GM23338 (cell line): Measurements from ENCODE around the gene USP2. TPM values are rescaled to one million over a fixed set of nuclear protein-coding genes. Genes with fewer than 3 reads are reported as not detected.

ENCODE experiments used
- ATAC-seq: fragments of 200-7000 bp; cut with Tn5 transposase; 3 replicates; pipeline ENCODE4 v1.9.1; 2020
- DNase-seq: peaks from one replicate; pipeline ENCODE4 v3.0.0-alpha.2; 2015; ENCODE audit warnings: low spot score
- H2AFZ ChIP-seq: fragments of 200-600 bp; sonication (generic); 2 replicates; pipeline ENCODE4 v1.8.0; 2016; ENCODE audit warnings: antibody characterized with exemption, mild to moderate bottlenecking, moderate library complexity
- H3F3A ChIP-seq: fragments of 200-600 bp; sonication (generic); replicated peaks from 2 replicates; pipeline ENCODE4 v1.8.0; 2017; ENCODE audit warnings: antibody characterized with exemption, mixed run types, low read depth
- H3K27ac ChIP-seq: fragments of 200-600 bp; sonication (generic); 2 replicates; pipeline ENCODE4 v1.6.1; 2016; ENCODE audit warnings: low read depth
- H3K27me3 ChIP-seq: fragments of 200-600 bp; sonication (generic); 2 replicates; pipeline ENCODE4 v1.8.0; 2016; ENCODE audit warnings: mild to moderate bottlenecking, mixed run types, moderate library complexity; ENCODE audit not compliant: insufficient read depth
- H3K36me3 ChIP-seq: fragments of 200-600 bp; sonication (generic); 2 replicates; pipeline ENCODE4 v1.8.0; 2016; ENCODE audit warnings: mild to moderate bottlenecking; ENCODE audit not compliant: insufficient read depth
- H3K4me1 ChIP-seq: fragments of 200-600 bp; sonication (generic); 2 replicates; pipeline ENCODE4 v1.8.0; 2016; ENCODE audit warnings: mild to moderate bottlenecking, moderate library complexity; ENCODE audit not compliant: insufficient read depth
- H3K4me2 ChIP-seq: fragments of 200-600 bp; sonication (generic); 2 replicates; pipeline ENCODE4 v1.7.1; 2017; ENCODE audit warnings: mixed run types
- H3K4me3 ChIP-seq: fragments of 200-600 bp; sonication (generic); 2 replicates; pipeline ENCODE4 v1.6.1; 2016; ENCODE audit warnings: mixed run types
- H3K79me2 ChIP-seq: fragments of 200-600 bp; sonication (generic); replicated peaks from 2 replicates; pipeline ENCODE4 v1.8.0; 2017; ENCODE audit warnings: mild to moderate bottlenecking; ENCODE audit not compliant: insufficient read depth
- H3K9me2 ChIP-seq: fragments of 200-600 bp; sonication (generic); 2 replicates; pipeline ENCODE4 v1.8.0; 2017; ENCODE audit not compliant: insufficient read depth
- H4K20me1 ChIP-seq: fragments of 200-600 bp; sonication (generic); replicated peaks from 2 replicates; pipeline ENCODE4 v1.8.0; 2017; ENCODE audit warnings: mild to moderate bottlenecking; ENCODE audit not compliant: insufficient read depth
- H3K27ac Mint-ChIP-seq: 2 replicates; pipeline ENCODE4 v1.8.0; 2020; ENCODE audit warnings: inconsistent platforms, mild to moderate bottlenecking, moderate library complexity, mixed read lengths
- H3K27me3 Mint-ChIP-seq: 3 replicates; pipeline ENCODE4 v1.8.0; 2022; ENCODE audit warnings: low read depth, mild to moderate bottlenecking, moderate library complexity, mixed read lengths, inconsistent platforms; ENCODE audit not compliant: insufficient read depth, poor library complexity
- H3K36me3 Mint-ChIP-seq: 3 replicates; pipeline ENCODE4 v1.8.0; 2021; ENCODE audit warnings: low read depth, mild to moderate bottlenecking, inconsistent platforms, moderate library complexity, mixed read lengths
- H3K4me1 Mint-ChIP-seq: 3 replicates; pipeline ENCODE4 v1.8.0; 2020; ENCODE audit warnings: mild to moderate bottlenecking, inconsistent platforms, mixed read lengths
- H3K4me3 Mint-ChIP-seq: 3 replicates; pipeline ENCODE4 v1.8.0; 2021; ENCODE audit warnings: moderate library complexity, mild to moderate bottlenecking, inconsistent platforms, mixed read lengths
- H3K9me3 Mint-ChIP-seq: 3 replicates; pipeline ENCODE4 v1.8.0; 2020; ENCODE audit warnings: moderate library complexity, mild to moderate bottlenecking, inconsistent platforms, mixed read lengths
- CREB1 ChIP-seq: fragments of 250-450 bp; sonication (Bioruptor Pico); IDR thresholded peaks from 2 replicates; pipeline ENCODE4 v1.5.0; 2020; ENCODE audit warnings: low read depth, mild to moderate bottlenecking, moderate library complexity
- EZH2 ChIP-seq: fragments of 200-600 bp; sonication (generic); IDR thresholded peaks from one replicate; pipeline ENCODE4 v1.8.0; 2017; ENCODE audit warnings: antibody characterized with exemption, mild to moderate bottlenecking, low read depth; ENCODE audit not compliant: unreplicated experiment
- NANOG ChIP-seq: IDR thresholded peaks from 2 replicates; pipeline ENCODE4 v1.6.1; 2016; ENCODE audit warnings: antibody characterized with exemption, borderline replicate concordance
- STAT1 ChIP-seq: IDR thresholded peaks from one replicate; pipeline ENCODE4 v1.6.1; 2016; ENCODE audit warnings: antibody characterized with exemption; ENCODE audit not compliant: unreplicated experiment
- ZNF114 ChIP-seq: fragments of 250-450 bp; sonication (Bioruptor Pico); IDR thresholded peaks from 2 replicates; pipeline ENCODE4 v1.5.0; 2020; ENCODE audit warnings: mild to moderate bottlenecking, moderate library complexity
- ZNF331 ChIP-seq: fragments of 250-450 bp; sonication (Bioruptor Pico); IDR thresholded peaks from 2 replicates; pipeline ENCODE4 v1.5.0; 2020; ENCODE audit warnings: low read depth, mild to moderate bottlenecking, moderate library complexity
- polyA plus RNA-seq: library from polyadenylated mRNA; unstranded; fragments of >200 nt; fragmentation: Nextera tagmentation; extraction: Ambion mirVana; gene quantifications from 2 replicates; pipeline ENCODE4 v1.2.1, GENCODE V29; 2016
- total RNA-seq: library from RNA; depleted of rRNA; stranded (reverse); fragments of >200 nt; shearing (Covaris generic); gene quantifications from 2 replicates; pipeline ENCODE4 v1.2.3, GENCODE V29; 2014
- TF ChIP-seq, protein P1 (sequence below): IDR thresholded peaks from 2 replicates; pipeline ENCODE4 v1.6.1; 2016; ENCODE audit warnings: antibody characterized with exemption
- TF ChIP-seq, protein P2 (sequence below), 2 experiments: fragments of 200-600 bp in 1 of 2; sonication (generic) in 1 of 2; conservative IDR thresholded peaks; 2 replicates each; pipeline versions ENCODE4 v1.5.1 to v1.6.1; 2016 to 2017; ENCODE audit warnings: antibody characterized with exemption in 2 of 2, low read depth in 2 of 2, mild to moderate bottlenecking in 2 of 2, moderate library complexity in 1 of 2
- TF ChIP-seq, protein P3 (sequence below): IDR thresholded peaks from one replicate; pipeline ENCODE4 v1.6.1; 2018; ENCODE audit warnings: antibody characterized with exemption; ENCODE audit not compliant: unreplicated experiment

USP2 gene
- total and polyA plus RNA-seq, 2 experiments from 2014 or later = 4.9 to 5.0 TPM

DNA sequence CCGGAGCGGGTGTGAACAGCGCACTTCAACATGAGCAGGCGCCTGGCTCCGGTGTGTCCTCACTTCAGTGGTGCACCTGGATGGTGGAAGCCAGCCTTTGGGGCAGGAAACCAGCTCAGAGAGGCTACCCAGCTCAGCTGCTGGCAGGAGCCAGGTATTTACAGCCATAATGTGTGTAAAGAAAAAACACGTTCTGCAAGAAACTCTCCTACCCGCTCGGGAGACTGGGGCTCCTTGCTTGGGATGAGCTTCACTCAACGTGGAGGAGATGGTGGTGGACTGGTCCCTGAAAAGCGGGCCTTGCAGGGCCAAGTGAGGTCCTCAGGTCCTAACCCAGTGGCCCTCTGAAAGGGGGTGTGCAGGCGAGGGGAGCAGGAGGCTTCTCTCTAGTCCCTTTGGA, 72.1 kb downstream of the USP2 start:
- Histone ChIP-seq H3K4me3 (no peak overlapping the region), H2AFZ (no peak overlapping the region), H3K9me2 (no peaks in the 10 kb centered on the region), H3K79me2 (no peaks in the 10 kb centered on the region), H3F3A (0 out of 2 replicates have a peak, but pooled peaks cover 4% of the 10 kb centered on the region), H3K4me2 (no peak overlapping the region), H3K27ac (no peak overlapping the region), H3K4me1 (peaks cover 14% of the 10 kb centered on the region; the same call in 1 of the 2 replicates), H4K20me1 (peaks cover 11% of the 10 kb centered on the region), H3K27me3 (no peaks in the 10 kb centered on the region), H3K36me3 (peaks cover 10% of the 10 kb centered on the region; the same call in 1 of the 2 replicates)
- no peak overlapping the region for H3K27ac Mint-ChIP-seq
- TF ChIP-seq, protein P1, sequence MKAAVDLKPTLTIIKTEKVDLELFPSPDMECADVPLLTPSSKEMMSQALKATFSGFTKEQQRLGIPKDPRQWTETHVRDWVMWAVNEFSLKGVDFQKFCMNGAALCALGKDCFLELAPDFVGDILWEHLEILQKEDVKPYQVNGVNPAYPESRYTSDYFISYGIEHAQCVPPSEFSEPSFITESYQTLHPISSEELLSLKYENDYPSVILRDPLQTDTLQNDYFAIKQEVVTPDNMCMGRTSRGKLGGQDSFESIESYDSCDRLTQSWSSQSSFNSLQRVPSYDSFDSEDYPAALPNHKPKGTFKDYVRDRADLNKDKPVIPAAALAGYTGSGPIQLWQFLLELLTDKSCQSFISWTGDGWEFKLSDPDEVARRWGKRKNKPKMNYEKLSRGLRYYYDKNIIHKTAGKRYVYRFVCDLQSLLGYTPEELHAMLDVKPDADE = no peak
- TF ChIP-seq, protein P2, sequence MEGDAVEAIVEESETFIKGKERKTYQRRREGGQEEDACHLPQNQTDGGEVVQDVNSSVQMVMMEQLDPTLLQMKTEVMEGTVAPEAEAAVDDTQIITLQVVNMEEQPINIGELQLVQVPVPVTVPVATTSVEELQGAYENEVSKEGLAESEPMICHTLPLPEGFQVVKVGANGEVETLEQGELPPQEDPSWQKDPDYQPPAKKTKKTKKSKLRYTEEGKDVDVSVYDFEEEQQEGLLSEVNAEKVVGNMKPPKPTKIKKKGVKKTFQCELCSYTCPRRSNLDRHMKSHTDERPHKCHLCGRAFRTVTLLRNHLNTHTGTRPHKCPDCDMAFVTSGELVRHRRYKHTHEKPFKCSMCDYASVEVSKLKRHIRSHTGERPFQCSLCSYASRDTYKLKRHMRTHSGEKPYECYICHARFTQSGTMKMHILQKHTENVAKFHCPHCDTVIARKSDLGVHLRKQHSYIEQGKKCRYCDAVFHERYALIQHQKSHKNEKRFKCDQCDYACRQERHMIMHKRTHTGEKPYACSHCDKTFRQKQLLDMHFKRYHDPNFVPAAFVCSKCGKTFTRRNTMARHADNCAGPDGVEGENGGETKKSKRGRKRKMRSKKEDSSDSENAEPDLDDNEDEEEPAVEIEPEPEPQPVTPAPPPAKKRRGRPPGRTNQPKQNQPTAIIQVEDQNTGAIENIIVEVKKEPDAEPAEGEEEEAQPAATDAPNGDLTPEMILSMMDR (conservative IDR thresholded peaks at IDR 0.05; ENCODE audit: low read depth in 2 of 2) = no peak
- no peak for TF ChIP-seq EZH2
- H3K4me1 Mint-ChIP-seq = peaks cover 17% of the 10 kb centered on the region
- peaks cover 18% of the 10 kb centered on the region for H3K27me3 Mint-ChIP-seq
- H3K4me3 Mint-ChIP-seq = no peak overlapping the region
- H3K9me3 Mint-ChIP-seq = no peaks in the 10 kb centered on the region
- H3K36me3 Mint-ChIP-seq = peaks cover 25% of the 10 kb centered on the region; the same call in 2 of the 3 replicates
- no peak for DNase-seq
- no peak for ATAC-seq

DNA sequence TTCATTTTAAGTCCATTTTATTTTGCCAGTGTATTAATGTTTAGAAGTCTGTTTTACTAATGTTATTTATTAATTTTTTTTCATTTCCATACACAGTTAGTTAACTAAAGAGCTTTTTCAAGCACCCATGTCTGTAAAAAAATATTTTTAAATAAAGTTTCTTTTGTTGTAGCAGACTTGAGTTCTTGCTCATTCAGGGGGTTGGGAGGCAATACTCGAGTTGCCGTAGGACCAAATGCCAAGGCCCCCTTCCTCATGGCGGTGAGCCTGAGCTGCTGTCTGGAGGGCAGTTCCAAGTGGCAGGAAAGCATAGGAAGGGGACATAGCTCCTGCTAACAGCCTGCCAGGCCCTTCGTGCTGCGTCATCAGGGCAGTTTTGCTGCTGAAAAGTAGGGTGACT, 73.5 kb downstream of the USP2 start:
- H3K4me1 ChIP-seq = peaks cover 12% of the 10 kb centered on the region; the same call in 1 of the 2 replicates
- H2AFZ ChIP-seq = no peak overlapping the region
- H3K27me3 Mint-ChIP-seq = peaks cover 14% of the 10 kb centered on the region
- H3K4me3 ChIP-seq = no peak overlapping the region
- H3K27ac ChIP-seq = no peak overlapping the region
- H3K79me2 ChIP-seq = no peaks in the 10 kb centered on the region
- no peak overlapping the region for H3K4me2 ChIP-seq
- peaks cover 16% of the 10 kb centered on the region for H3K36me3 ChIP-seq
- no peaks in the 10 kb centered on the region for H3K27me3 ChIP-seq
- DNase-seq = no peak
- H3F3A ChIP-seq = 0 out of 2 replicates have a peak, but pooled peaks cover 4% of the 10 kb centered on the region
- H3K4me3 Mint-ChIP-seq = no peak overlapping the region
- no peak overlapping the region for H3K27ac Mint-ChIP-seq
- no peak for ATAC-seq
- H3K36me3 Mint-ChIP-seq = peaks cover 30% of the 10 kb centered on the region
- no peaks in the 10 kb centered on the region for H3K9me2 ChIP-seq
- peaks cover 9% of the 10 kb centered on the region for H4K20me1 ChIP-seq
- peaks cover 17% of the 10 kb centered on the region for H3K4me1 Mint-ChIP-seq
- H3K9me3 Mint-ChIP-seq = no peaks in the 10 kb centered on the region; the same call in 2 of the 3 replicates
- no peak for TF ChIP-seq EZH2
- no peak for TF ChIP-seq STAT1
- TF ChIP-seq CREB1 (CRISPR knock-in tag) = no peak
- TF ChIP-seq ZNF114 (CRISPR knock-in tag) = no peak
- no peak for TF ChIP-seq NANOG
- TF ChIP-seq ZNF331 (CRISPR knock-in tag) = no peak
- TF ChIP-seq, protein P3, sequence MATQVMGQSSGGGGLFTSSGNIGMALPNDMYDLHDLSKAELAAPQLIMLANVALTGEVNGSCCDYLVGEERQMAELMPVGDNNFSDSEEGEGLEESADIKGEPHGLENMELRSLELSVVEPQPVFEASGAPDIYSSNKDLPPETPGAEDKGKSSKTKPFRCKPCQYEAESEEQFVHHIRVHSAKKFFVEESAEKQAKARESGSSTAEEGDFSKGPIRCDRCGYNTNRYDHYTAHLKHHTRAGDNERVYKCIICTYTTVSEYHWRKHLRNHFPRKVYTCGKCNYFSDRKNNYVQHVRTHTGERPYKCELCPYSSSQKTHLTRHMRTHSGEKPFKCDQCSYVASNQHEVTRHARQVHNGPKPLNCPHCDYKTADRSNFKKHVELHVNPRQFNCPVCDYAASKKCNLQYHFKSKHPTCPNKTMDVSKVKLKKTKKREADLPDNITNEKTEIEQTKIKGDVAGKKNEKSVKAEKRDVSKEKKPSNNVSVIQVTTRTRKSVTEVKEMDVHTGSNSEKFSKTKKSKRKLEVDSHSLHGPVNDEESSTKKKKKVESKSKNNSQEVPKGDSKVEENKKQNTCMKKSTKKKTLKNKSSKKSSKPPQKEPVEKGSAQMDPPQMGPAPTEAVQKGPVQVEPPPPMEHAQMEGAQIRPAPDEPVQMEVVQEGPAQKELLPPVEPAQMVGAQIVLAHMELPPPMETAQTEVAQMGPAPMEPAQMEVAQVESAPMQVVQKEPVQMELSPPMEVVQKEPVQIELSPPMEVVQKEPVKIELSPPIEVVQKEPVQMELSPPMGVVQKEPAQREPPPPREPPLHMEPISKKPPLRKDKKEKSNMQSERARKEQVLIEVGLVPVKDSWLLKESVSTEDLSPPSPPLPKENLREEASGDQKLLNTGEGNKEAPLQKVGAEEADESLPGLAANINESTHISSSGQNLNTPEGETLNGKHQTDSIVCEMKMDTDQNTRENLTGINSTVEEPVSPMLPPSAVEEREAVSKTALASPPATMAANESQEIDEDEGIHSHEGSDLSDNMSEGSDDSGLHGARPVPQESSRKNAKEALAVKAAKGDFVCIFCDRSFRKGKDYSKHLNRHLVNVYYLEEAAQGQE = no peak
